ENCODE data around the gene MYH14.

DNA sequence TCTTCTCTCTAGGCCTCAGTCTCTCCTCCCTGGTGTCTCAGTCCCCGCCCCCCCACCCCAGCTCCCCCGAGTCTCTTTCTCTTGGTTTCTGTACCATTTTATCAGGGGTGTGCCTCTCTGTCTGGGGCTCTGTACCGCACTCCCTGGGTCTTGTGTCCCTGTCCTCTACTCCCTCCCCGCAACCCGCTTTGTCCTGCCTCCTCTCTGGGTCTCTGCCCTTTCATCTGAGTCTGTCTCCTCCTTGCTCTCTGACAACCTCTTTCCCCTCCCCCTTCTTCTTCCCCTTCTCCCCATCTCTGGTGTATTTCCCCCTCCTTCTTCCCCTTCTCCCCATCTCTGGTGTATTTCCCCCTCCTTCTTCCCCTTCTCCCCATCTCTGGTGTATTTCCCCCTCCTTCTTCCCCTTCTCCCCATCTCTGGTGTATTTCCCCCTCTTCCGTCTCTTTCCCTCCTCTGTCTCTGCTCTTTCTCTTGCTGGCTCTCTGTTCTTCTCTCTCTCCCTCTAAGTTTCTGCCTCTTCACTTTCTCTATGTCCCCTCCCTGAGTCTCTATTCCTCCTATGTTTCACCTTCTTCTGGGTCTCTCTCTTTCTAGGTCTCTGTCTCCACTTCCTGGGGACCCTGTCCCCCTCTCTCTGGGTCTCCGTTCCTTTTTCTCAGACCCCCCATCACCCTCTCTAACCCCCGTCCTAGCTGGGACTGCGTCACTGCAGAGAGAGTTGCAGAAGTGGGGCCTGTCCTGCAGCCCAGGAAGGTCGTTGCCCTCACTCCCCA lies 128.0 kb downstream of the MYH14 start:
- TF ChIP-seq, protein P1, sequence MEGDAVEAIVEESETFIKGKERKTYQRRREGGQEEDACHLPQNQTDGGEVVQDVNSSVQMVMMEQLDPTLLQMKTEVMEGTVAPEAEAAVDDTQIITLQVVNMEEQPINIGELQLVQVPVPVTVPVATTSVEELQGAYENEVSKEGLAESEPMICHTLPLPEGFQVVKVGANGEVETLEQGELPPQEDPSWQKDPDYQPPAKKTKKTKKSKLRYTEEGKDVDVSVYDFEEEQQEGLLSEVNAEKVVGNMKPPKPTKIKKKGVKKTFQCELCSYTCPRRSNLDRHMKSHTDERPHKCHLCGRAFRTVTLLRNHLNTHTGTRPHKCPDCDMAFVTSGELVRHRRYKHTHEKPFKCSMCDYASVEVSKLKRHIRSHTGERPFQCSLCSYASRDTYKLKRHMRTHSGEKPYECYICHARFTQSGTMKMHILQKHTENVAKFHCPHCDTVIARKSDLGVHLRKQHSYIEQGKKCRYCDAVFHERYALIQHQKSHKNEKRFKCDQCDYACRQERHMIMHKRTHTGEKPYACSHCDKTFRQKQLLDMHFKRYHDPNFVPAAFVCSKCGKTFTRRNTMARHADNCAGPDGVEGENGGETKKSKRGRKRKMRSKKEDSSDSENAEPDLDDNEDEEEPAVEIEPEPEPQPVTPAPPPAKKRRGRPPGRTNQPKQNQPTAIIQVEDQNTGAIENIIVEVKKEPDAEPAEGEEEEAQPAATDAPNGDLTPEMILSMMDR (IDR thresholded peaks at IDR 0.05; ENCODE audit: insufficient read depth, low read length, poor library complexity, severe bottlenecking) = no peak
- TF ChIP-seq EZH2phosphoT487 (conservative IDR thresholded peaks at IDR 0.05; ENCODE audit: low read length) = no peak
